ENCODE measurements around the gene LDAH.
A peak's percentile ranks its signal among the peaks of the same experiment; 100 is the strongest.

The LDAH gene

DNA sequence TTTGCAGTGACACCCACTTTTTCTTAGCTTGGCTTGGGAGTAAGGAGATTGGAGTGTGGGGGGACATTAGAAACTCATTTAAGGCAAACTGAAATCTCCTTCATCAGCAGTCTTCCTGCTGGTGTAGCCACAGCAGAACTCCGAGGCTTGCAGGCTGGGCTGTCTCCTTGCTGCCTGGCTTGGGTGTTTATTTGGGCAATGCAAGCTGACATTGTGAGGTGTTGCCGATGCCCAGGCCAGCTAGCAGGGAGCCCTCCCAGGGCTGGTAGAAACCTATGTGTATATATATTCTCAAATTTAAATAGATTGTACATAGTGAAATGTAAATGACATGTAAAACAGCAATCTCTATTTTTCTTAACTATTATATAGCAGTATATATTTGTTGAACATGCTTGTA, 144.1 kb downstream of the LDAH start:
- DNase-seq = no peak

DNA sequence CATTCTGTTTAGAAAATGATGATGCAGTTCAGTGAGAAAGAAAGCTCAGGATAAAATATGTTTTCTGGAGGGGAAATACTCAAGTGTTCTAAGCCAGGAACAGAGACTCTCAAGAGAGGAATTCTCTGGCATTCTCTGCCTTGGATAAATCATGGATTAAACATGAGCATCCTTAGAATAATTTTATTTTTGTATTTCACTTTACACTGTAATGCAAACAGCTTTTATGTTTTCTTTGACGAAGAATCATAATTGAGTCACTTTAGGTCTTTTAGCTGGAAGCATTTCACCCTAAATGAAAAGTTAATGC, 144.9 kb downstream of the LDAH start:
- no peak for DNase-seq

DNA sequence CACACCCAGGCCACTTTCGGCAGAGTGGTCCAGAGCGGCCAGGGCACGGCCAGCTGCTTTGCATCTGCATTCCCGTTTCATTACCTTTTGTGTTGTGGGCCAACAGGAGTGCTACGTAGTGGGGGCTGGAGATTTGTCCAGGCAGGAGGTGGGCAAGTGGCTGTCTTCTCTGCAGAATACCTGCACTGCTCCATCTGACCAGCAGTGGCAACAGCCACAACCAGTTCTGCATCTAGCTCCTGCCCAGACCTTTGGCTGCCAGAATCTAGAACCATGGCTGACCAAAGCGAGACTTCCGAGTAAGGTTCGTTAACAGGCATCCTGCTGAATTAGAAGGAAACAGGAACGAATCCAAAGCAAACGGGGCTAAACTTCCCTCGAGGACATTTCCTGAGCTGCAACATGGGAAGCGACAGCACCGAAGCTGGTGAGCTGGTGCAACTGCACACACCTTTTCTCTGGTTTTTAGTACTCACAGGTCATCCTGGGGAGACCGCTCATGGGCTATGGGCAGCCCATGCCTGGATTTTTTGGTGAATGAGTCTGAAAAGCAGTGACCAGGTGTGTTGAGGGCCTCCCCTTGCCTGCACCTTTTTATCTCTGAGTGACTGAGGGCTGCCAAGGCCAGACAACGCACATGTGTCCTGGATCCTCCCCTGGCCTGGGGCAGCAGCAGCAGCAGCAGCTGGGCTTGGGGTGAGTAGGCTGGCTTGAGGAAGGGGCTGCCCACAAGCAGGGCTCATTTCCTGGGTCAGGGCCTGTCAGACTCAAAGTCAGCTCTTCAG, 145.4 kb downstream of the LDAH start:
- no peak for DNase-seq

DNA sequence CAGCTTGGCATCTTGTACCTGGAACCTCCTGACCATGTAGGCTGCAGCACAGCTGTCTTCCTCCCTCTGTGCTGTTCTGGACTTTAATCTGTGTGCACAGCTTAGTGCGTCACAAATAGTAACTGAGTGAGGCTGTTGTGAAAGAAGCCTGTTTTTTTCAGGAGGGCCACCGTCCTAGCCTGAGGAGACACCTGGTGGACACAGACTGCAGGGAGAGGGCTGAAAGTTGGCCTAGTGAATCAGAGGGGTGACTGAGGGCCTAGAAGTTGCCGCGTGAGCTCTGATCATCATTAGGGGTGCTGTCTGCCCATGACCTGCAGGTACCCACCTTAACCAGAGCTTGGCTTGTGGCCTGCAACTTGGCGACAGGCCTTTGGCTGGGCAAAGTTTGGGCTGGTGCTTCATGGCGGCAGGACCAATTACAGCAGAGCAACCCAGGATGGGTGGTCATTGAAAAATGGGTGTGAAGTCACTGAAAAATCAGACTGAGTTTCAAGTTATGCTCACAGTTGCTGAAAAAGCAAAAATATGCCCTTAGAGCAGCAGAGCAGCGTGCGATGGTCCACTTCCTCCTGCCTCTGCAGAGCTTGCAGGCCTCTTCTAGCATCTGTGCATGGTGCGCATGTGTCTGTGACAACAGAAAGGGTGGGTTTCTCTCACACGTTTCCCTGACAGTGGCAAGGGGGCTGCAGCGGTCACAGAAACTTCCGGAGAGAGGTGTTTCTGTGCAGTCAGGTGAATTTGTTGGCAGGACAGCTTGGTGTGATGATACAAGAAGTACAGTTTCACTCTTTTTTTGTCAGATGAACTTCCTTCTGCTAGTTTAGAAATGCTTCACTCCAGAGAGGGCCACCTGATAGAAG, 146.3 kb downstream of the LDAH start:
- no peak for DNase-seq

DNA sequence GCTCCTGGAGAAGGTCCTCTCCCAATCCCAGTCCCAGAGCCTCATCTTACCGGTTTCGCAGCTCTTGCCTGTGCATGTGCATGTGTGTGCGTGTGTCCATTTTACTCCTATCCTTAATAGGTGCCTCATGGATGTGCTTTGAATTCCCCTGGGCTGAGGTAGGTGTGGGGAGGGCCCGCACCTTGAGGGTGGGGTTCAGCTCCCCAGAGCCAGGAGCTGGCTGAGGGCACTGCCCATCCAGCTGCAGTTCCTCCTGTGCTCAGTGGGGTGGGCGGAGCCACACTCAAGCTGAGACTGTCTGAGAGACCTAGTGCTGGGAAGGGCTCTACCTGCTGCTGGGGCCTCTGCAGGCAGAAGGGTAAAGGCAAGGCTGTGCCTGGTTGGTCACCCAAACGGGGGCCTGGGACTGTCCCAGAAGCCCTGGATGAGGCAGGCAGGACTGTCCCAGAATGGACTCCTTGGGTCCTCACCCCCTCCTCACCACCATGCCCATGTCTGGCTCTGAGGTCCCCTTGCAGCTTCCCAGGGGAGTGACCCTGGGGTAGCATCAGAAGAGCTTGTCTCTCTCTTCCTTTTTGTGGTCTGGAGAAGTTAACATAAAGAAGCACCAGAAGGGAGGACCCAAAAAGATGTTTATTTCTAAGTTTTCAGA, 147.1 kb downstream of the LDAH start:
- peak; percentile 67 for DNase-seq

DNA sequence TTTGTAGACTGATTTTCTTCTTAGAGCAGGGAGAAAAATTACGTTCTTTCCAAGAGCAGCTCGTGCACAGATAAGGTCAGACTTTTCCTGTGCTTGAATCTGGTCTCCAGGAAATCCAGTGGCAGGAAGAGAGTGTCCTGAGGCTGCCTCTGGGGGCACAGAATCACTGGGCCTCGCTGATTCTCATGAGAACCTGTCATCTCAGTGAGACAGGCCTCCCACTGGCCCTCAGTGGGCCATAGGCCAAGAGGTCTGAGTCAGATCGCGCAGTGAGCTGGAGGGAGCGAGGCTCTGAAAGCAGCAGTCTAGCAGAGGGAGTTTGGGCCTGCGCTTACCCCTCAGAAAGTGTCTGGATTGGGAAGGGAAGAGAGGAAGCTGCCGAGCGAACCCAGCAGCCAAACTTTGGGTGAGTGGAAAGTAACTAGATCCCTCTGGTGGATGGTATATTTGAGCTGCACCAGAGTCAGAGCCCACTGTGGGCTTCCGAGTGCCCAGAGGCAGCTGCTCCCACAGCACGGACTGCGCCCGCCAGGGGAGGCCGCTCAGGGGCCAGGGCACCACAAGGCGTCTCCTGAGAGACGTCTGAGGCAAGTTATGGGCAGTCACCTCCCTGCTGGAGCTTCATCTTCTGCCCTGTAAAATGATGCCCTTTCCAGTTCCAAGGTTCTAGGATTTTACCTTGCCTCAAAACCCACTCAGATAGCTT, 147.8 kb downstream of the LDAH start:
- DNase-seq = no peak

DNA sequence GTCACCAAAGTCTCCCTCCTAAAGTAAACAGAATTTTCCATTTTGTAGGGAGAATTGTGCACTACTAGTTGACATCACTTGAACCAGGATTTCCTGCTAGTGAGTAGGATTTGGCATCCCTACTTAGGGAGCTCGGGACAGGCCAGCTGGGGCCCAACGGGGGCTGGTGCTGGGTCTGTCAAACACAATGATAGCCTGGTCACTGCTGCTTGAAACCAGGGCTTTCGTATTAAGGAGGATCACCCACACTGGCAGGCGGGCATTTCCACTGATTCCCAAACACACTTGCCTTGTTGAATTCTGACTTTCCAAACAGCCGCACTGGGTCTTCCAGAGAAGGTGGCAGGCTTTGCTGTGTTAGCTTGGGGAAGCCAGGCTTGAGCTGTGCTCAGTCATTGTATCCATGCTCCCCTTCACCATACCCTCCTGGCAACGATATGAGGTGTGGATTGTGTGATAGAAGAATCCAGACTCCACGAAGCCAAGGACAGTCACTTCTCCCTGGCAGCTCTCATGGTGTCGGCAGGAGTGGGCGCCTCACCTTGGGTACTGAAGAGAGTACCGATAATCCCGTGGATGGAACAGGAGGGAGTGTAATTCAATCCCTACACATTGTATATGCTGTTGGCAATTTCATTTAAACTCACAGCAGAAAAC, 148.5 kb downstream of the LDAH start:
- no peak for DNase-seq

DNA sequence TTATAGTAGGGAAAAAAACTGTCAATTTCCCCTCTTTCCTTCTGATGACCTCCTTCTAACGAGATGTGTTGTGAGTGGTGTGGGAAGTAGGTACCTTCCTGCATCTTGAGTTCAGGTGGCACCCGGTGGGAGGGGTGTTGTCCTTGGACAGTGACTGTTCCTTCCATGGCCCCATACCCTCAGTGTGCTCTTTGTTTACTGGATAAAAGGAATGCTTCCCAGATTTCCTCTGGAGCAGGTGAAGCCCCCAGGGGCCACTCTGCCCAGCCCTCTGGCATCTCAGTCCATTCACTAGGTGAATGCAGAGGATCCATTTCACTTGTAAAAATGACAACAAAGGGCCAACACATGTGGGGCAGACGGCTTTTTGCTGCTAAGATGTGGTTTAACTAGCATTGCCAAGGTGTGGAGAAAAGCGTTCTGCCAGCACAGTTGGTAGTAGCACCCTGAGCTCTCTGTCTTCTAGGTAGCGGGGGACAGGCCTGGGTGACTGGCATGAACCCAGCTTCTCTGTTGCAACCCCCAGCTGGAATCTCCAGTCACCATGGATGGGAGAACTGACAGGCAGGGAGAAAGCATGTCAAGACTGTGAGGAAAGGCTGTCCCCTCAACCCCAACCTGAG, 149.1 kb downstream of the LDAH start:
- DNase-seq = no peak

DNA sequence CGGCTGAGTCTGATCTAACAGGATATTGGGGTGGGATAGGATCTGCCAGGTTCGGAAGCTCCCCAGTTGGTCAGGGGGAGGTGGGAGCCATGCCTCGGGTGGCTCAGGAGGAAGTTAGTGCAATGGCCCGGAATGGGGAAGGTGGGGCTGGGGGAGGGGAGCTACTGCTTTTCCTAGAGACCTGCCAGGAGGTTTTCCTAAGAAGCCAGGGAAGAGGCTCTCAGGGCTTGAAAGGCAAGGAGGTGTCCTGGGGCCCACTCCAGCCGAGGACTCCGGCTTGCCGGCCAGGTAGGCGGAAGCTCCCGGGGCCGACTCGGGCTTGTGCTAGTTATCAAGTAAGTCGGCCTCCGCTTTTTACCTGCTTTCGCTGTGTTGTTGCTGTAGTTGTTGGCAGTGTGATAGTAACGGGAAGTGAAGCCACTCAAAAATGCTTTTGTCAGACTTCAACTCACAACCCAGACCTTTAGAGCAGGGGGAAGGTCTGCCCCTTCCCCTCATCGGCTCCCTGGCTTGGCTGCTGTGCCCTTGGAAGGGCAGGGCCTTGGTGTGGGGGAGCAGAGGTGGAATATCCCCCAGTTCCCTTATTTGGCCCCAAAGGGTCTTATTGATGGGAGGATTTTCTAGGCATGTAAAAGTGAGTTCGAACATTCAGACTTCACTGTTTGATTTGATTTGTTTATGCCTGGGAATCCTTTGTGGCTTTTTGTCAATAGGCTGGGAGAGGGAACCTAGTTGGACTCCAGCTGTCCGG, 150.5 kb downstream of the LDAH start:
- no peak for DNase-seq

DNA sequence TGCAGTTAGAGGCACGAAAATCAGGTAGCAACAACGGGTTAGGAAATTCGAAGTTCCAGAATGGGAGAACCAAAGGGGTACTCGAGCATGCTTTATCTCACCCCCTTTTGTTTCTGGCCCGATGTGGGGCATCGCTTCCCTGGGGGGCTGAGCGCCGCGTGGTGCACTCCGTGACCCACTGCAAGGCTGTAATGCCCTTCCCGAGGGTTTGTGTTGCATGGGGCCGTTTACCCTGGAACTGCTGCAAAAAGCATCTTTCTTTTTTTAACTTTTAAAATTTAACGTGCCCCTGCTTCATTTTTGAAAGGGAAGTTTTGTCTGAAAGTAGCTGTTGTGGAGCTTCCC, 151.2 kb downstream of the LDAH start:
- DNase-seq = no peak

DNA sequence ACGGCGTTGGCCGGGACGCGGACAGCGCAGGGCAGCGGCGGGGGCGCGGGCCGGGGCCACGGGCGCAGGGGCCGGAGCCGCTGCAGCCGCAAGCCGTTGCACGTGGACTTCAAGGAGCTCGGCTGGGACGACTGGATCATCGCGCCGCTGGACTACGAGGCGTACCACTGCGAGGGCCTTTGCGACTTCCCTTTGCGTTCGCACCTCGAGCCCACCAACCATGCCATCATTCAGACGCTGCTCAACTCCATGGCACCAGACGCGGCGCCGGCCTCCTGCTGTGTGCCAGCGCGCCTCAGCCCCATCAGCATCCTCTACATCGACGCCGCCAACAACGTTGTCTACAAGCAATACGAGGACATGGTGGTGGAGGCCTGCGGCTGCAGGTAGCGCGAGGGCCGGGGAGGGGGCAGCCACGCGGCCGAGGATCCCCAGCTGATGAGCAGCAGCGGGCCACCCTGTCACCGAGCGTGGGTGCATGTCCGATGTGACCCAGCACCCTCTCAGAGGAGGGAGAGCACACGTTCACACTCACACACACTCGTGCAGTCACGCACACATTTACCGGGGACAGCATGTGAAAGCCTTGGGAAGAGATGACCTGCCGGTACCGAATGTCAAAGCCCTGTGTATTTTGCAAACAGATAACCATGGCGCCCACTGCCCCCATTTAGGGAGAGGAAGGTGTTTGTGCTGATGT, 151.7 kb downstream of the LDAH start:
- no peak for DNase-seq

DNA sequence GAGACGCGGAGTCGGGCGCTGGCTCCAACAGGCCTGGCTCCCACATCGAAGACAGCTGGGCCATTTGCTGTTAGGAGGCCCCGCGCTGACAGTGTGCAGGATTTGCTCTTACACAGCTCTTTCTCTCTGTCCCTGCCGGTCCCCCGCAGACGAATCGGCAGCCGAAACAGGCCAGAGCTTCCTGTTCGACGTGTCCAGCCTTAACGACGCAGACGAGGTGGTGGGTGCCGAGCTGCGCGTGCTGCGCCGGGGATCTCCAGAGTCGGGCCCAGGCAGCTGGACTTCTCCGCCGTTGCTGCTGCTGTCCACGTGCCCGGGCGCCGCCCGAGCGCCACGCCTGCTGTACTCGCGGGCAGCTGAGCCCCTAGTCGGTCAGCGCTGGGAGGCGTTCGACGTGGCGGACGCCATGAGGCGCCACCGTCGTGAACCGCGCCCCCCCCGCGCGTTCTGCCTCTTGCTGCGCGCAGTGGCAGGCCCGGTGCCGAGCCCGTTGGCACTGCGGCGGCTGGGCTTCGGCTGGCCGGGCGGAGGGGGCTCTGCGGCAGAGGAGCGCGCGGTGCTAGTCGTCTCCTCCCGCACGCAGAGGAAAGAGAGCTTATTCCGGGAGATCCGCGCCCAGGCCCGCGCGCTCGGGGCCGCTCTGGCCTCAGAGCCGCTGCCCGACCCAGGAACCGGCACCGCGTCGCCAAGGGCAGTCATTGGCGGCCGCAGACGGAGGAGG, 152.4 kb downstream of the LDAH start:
- no peak for DNase-seq

DNA sequence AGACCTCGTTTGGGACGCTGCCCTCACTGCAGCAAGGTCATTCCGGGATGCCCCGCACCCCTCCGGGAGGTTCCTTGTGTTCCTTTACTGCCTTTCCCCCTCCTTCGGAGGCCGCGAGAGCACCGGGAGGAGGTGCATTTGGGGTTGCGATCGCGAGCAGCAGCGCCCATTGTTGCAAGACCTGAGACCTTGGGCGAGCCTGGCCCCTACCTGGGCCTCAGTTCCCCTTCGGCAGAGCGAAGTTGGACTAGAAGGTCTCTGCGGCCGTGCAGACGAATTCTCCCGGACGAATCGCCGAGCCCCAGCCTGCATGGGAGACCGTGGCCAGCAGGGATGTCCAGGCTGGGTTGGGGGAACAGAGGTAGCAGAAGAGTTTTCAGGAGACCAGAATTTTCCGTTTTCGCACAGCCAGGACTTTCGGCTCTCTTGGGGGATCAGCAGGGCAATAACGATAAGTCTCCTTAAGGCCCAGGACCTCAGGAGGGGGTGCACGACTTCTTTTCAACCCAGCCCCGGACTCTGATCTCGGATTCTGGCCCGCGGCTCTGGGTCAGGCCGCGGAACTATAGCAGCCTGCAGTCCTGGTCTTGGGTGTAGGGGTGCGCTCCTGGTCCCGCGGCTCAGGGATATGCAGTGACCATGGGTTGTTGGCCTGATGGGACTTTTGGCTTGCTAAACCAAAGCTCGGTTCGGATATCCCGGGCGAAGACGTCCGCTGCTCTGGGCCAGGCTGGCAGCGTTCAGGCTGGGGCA, 153.2 kb downstream of the LDAH start:
- DNase-seq = no peak

DNA sequence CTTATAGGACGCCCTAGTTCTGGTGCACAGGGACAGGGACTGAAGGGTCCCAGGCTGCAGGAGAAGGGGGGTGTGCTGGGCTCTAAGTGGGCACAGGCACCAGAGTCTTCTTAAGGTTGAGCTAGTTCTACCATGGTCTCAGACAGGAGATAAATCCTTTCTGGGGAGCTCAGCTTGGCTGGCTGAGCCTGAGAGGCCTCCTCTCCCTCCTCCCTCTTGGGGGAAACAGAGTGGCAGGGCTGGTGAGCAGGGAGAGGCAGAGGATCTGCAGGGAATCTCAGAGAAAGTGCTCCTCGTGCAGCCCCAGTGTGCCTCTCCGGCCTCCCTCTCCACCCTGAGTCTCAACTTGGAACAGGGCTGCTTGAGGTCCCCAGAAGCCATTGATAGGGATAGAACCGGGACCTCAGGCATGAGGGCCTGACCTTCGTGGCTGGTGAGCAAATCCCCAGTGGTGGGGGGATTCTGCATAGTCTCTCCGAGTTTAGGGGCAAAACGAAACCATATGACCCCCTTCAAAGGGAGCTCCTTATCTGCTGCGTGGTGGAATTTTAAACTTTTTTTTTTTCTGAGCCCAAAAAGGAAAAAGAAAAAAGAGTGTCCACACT, 153.9 kb downstream of the LDAH start:
- no peak for DNase-seq

DNA sequence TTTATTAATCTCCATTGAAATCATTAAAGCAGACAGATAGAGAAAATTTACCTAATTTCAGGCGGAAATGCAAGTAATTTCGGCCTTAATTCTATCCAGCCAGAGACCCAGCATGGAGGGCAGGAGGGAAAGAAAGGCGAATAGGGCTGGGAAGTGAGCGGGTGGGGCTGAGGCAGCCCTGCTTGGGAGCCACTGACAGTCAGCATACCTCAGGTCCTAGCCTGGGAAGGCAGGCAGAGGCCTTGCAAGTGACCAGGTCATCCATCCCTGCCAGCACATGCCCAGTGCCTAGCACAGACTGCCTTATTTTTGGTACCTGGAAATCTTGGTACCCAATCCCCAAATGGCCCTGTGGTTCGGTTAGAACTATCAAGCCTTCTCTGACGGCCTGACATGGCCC, 154.4 kb downstream of the LDAH start:
- DNase-seq = no peak

DNA sequence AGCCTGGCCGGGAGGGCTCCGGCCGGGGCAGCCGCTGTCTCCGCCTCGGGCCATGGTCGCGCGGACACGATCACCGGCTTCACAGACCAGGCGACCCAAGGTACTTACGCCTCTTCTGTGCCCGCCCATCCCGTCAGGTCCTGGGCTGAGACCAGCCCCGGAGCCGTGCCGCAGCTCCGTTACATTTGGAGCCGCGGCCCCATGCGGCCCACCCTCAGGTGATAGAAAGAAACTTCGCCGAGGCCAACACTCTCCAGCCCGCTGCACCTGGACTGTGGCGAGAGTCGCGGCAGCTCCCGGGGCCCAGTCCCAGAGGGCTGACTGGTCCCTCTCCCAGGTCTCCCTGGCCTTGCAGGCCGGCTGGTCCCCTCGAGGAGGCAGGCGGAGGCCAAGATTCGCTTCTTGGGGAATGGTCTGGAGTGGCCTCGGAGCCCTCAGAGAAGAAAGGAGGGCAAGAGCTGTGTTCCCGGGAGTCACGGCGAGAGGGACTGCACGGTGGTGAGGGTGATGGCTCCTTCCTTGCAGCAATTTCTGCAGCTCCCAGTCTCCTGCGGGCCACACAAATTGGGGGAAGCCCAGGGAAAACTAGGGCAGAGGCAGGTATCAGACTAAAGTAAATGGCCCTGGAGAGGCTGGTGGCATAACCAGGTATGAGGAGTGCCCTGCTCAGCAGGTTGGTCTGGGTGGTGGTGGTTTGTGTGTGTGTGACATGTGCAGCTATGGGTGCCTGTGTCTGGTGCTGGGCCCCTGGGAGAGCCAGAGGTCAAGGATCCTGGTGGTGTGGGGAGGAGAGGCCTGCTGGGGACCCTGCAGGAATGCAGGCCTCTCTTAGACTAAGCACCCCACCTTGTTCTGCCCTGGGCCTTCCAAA, 155.1 kb downstream of the LDAH start:
- no peak for DNase-seq

DNA sequence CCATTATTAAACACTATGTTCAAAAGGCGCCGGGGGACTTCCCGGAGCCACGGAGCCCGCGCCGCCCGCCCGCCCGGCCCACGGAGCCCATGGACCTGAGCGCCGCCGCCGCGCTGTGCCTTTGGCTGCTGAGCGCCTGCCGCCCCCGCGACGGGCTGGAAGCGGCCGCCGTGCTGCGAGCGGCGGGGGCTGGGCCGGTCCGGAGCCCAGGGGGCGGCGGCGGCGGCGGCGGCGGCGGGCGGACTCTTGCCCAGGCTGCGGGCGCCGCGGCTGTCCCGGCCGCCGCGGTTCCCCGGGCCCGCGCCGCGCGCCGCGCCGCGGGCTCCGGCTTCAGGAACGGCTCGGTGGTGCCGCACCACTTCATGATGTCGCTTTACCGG, 155.8 kb downstream of the LDAH start:
- DNase-seq = no peak
